ENCODE data around the gene GTF3C1. TPM values are rescaled to one million over a fixed set of nuclear protein-coding genes. Genes with fewer than 3 reads are reported as not detected.

GTF3C1 gene
- total and polyA plus RNA-seq, 4 donors: 15.3 to 28.0 (median 22.2) TPM

- H3K9ac ChIP-seq (ENCODE audit: low read depth in 1 of 2, low read length in 2 of 2): no peak overlapping the region
- no peak for DNase-seq (ENCODE audit: low spot score)
- no peaks in the 10 kb centered on the region for H3K27me3 ChIP-seq (ENCODE audit: control insufficient read depth in 4 of 4, insufficient read depth in 4 of 4, low read length in 3 of 4)
- no peaks in the 10 kb centered on the region for H3K4me1 ChIP-seq (ENCODE audit: control insufficient read depth in 4 of 4, insufficient read depth in 4 of 4, low read length in 3 of 4)
- 82% methylated on average over 6 of the region's 6 CpGs for WGBS
- H3K9me3 ChIP-seq (ENCODE audit: control insufficient read depth in 4 of 4, low read length in 3 of 4): no peaks in the 10 kb centered on the region
- H3K27ac ChIP-seq (ENCODE audit: low read depth in 1 of 2, low read length in 2 of 2): no peak overlapping the region
- TF ChIP-seq NR2F2 (IDR thresholded peaks at IDR 0.05) (no peak), ZBTB33 (IDR thresholded peaks at IDR 0.05) (no peak), FOXA2 (IDR thresholded peaks at IDR 0.05) (no peak), YY1 (IDR thresholded peaks at IDR 0.05) (no peak), EGR1 (IDR thresholded peaks at IDR 0.05; ENCODE audit: low read depth in 2 of 2) (no peak), RXRA (IDR thresholded peaks at IDR 0.05) (no peak), RAD21 (IDR thresholded peaks at IDR 0.05) (no peak), JUND (IDR thresholded peaks at IDR 0.05) (no peak), HNF4A (conservative IDR thresholded peaks at IDR 0.05) (no peak), FOXA1 (IDR thresholded peaks at IDR 0.05) (no peak), REST (IDR thresholded peaks at IDR 0.05) (no peak), CTCF (IDR thresholded peaks at IDR 0.05; ENCODE audit: low read depth, low read length, missing input control) (no peak), GABPA (IDR thresholded peaks at IDR 0.05 in 1 of 2, conservative IDR thresholded peaks at IDR 0.05 in 1 of 2) (no peak), TAF1 (conservative IDR thresholded peaks at IDR 0.05) (no peak), ATF3 (IDR thresholded peaks at IDR 0.05) (no peak)
- no peaks in the 10 kb centered on the region for H3K36me3 ChIP-seq (ENCODE audit: control insufficient read depth in 4 of 4, insufficient read depth in 3 of 4, low read depth in 1 of 4, low read length in 3 of 4)
- no peak overlapping the region for H3K4me3 ChIP-seq (ENCODE audit: low read depth in 1 of 3, low read length in 3 of 3)
Observed at GRCh38 chr16:27566417-27566816, 16.7 kb upstream of the GTF3C1 start.

GRCh38 chr16:27564224-27564623, 14.5 kb upstream of the GTF3C1 start:
- Histone ChIP-seq H3K9ac (ENCODE audit: low read depth in 1 of 2, low read length in 2 of 2) (no peak overlapping the region), H3K4me3 (ENCODE audit: low read depth in 1 of 3, low read length in 3 of 3) (no peak overlapping the region), H3K4me1 (ENCODE audit: control insufficient read depth in 4 of 4, insufficient read depth in 4 of 4, low read length in 3 of 4) (no peaks in the 10 kb centered on the region), H3K9me3 (ENCODE audit: control insufficient read depth in 4 of 4, low read length in 3 of 4) (no peaks in the 10 kb centered on the region), H3K36me3 (ENCODE audit: control insufficient read depth in 4 of 4, insufficient read depth in 3 of 4, low read depth in 1 of 4, low read length in 3 of 4) (no peaks in the 10 kb centered on the region), H3K27ac (ENCODE audit: low read depth in 1 of 2, low read length in 2 of 2) (no peak overlapping the region), H3K27me3 (ENCODE audit: control insufficient read depth in 4 of 4, insufficient read depth in 4 of 4, low read length in 3 of 4) (no peaks in the 10 kb centered on the region)
- no peak for TF ChIP-seq FOXA1 (IDR thresholded peaks at IDR 0.05)
- TF ChIP-seq RAD21 (IDR thresholded peaks at IDR 0.05): no peak
- no peak for TF ChIP-seq GABPA (IDR thresholded peaks at IDR 0.05 in 1 of 2, conservative IDR thresholded peaks at IDR 0.05 in 1 of 2)
- TF ChIP-seq JUND (IDR thresholded peaks at IDR 0.05): no peak
- TF ChIP-seq MAX (IDR thresholded peaks at IDR 0.05): no peak
- no peak for TF ChIP-seq CTCF (IDR thresholded peaks at IDR 0.05; ENCODE audit: low read depth, low read length, missing input control)
- no peak for TF ChIP-seq FOXA2 (IDR thresholded peaks at IDR 0.05)
- WGBS: 97% methylated on average over 5 of the region's 5 CpGs
- no peak for DNase-seq (ENCODE audit: low spot score)

All from liver (tissue), 9 donors.